Measurements from ENCODE around the gene PATZ1.
"Not testable (repeated sequence)": the region's sequence is repeated elsewhere in the genome, so short reads cannot be mapped to it uniquely, and the experiment has no call there.

PATZ1 gene, protein sequence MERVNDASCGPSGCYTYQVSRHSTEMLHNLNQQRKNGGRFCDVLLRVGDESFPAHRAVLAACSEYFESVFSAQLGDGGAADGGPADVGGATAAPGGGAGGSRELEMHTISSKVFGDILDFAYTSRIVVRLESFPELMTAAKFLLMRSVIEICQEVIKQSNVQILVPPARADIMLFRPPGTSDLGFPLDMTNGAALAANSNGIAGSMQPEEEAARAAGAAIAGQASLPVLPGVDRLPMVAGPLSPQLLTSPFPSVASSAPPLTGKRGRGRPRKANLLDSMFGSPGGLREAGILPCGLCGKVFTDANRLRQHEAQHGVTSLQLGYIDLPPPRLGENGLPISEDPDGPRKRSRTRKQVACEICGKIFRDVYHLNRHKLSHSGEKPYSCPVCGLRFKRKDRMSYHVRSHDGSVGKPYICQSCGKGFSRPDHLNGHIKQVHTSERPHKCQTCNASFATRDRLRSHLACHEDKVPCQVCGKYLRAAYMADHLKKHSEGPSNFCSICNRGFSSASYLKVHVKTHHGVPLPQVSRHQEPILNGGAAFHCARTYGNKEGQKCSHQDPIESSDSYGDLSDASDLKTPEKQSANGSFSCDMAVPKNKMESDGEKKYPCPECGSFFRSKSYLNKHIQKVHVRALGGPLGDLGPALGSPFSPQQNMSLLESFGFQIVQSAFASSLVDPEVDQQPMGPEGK

DNA sequence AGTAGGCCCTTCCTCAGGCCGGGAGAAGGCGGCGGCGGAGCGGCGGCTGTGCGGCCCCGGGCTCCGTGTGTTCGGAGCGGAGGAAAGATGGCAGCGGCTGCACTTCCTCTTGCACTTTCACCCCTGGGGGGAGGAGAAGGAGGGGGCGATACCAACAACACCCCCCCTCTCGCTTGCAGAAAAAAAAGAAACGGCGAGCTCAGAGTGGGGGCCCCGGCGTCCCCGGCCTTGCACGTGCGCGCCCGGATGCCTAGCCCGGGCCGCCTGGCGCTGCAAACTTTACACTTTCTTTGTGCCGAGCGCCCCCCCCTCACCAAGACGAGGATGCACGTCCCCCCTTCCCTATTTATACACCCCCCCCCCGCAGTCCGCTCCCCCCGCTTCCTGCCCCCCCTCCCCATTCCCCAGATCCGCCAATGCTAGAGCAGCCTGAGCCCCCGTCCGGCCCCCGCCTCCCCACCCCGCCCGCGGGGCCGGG, at the start of gene PATZ1:
TSS of gene PATZ1 (minus strand) at position 92 of the 478 bp plus-strand sequence. CDS start 744 bp downstream, outside the sequence.
- peak; percentile 78 for DNase-seq (ENCODE audit: low spot score)

DNA sequence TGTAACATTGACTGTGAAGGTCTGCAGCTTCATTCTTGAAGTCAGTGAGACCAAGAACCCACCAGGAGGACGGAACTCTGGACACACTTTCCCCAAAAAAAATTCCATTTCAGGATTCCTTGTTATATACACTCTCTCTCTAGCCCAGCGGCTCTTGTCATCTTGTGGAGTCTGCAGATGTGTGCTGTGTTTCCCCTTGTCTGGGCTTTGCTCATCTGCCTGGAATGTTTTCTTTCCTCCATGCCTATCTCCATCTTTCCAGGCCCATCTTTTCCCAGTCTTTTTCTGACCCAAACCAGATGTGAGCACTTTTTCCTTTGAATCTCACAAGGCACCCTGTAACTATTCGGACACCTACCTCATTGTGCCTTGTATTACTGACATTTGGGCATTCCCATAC, 48.2 kb upstream of the PATZ1 start:
- no peak for DNase-seq (ENCODE audit: low spot score)

DNA sequence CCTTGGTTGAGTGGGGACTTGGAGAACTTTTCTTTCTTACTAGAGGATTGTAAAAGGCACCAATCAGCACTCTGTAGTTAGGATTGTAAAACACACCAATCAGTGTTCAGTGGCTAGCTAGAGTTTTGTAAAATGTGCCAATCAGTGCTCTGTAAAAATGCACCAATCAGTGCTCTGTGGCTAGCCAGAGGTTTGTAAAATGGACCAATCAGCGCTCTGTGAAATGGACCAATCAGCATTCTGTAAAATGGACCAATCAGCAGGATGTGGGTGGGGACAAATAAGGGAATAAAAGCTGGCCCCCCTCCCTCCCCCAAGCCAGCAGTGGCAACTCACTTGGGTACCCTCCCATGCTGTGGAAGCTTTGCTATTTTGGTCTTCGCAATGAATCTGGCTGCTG, 47.7 kb upstream of the PATZ1 start:
- no peak for DNase-seq (ENCODE audit: low spot score)

DNA sequence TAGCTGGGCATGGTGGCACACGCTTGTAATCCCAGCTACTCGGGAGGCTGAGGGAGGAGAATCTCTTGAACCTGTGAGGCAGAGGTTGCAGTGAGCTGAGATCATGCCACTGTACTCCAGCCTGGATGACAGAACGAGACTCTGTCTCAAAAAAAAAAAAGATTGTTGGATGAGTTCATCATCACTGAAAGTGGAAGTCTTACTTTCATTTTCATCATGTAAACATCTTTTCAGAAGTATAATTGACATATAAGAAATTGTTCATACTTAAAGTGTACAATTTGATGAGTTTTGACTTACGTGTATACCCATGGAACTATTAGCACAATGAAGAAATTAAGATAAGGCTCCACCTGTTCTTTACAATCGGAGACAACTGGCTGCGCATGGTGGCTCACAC, 32.5 kb upstream of the PATZ1 start:
- not testable (repeated sequence) for DNase-seq (ENCODE audit: low spot score)

DNA sequence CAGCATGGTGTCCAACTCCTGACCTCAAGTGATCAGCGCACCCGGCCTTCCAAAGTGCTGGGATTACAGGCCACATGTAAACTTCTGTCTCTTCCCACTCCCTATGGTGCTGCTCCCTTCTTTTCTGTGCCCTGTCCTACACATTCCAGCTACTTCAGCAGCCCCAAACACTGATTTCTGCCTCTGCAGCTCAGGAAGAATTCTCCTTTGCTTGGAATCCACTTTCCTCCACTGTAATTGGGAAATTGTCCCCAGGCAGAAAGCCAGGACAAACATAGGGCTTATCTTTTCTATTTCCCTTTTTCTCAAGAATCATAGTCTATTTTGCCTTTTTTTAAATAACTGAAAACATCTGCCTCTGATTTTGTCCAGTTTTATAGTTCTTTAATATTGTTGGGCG, 32.0 kb upstream of the PATZ1 start:
- DNase-seq (ENCODE audit: low spot score) = no peak

DNA sequence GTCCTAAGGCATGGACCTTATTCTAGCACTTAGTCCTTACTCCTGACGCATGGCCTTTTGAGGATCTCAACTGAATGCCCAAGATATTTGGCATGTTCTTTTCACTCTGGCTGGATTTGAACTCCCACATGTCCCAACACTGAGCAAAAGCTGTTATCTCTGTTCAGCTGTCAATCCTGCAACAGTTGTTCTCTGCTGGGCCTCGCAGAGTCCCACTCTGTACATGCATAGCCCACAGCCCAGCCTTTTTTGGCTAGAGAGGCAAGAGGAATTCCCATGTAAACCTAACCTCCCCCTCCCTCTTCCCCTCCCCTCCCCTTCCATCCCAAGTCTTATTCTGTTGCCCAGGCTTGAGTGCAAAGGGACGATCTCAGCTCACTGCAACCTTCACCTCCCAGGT, 31.5 kb upstream of the PATZ1 start:
- DNase-seq (ENCODE audit: low spot score) = no peak

DNA sequence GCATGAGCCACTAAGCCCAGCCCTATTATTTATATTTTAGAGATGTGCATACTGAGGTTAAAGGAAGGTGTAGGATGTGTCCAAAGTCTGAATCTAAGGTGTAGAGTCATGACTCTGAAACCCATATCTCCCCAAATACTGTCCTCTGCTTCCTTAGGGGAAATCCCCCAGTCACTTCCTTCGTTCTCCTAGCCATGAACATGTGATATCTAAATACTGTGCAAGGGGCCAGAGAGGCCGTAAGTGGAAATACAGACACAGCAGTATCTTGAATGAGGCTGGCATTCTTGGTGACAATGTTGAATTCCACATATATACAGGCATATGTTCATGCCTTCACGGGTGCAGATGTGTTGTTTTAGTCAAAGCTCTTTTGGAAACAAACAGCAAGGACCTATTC, 21.3 kb upstream of the PATZ1 start:
- DNase-seq (ENCODE audit: low spot score) = no peak

DNA sequence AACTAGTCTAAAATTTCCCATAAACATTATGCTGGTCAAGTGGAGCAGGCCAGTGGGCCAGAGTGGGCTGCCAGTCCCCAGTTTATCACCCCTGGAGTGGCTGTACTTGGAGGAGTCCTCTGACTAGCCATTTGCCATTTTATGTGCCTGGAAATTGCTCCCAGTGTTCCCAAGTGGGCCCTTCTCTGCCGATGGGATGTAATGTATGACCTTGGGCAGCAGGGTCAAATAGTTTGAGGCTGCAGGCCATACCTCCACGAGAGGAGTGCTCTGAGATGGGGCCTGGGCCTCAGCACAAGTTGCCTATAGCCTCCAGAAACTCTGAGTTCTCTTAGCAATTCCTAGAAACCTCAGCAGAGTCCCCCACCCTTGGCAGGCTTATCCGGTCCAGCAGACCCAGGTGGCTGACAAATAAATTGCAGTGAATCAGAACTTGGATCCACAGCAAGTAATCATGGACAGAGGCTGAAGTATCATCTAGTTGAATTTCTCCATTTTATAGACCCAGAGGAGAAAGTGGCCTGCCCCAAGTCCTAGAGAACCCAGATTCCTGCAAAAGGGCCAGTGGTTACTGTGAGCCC, 17.8 kb upstream of the PATZ1 start:
- DNase-seq (ENCODE audit: low spot score) = no peak

DNA sequence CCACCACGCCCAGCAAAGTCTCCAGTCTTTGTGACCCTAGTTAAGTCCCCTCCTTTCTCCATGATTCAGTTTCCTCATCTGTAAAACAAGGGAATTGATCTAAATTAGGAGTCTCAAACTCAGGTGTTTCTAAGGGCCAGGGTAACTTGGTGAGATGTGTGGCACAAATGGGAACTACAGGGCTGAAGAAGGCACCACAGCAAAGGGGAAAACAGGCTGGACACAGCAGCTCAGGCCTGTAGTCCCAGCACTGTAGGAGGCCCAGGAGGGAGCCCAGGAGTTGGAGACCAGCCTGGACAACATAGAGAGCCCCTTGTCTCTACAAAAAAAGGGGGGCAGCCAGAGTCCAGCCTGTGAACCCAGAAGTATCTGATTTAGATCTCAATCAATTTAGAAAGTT, 15.6 kb upstream of the PATZ1 start:
- no peak for DNase-seq (ENCODE audit: low spot score)

DNA sequence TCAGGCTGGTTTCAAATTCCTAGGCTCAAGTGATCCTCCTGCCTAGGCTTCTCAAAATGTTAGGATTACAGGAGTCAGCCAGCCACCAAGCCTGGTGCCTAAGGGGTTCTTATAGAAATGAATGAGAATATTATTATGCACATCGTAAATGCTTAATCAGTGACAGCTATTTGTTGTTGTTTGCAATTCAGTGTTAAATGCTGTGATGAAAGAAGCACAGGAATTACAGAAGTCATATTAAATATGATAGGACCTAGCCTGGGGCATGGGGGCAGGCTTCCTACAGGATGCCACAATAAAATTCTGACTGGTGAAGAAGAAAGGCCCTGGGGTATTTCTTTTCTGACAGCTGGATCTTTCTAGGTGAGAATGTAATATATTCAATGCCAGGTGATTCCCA, 13.9 kb upstream of the PATZ1 start:
- no peak for DNase-seq (ENCODE audit: low spot score)

DNA sequence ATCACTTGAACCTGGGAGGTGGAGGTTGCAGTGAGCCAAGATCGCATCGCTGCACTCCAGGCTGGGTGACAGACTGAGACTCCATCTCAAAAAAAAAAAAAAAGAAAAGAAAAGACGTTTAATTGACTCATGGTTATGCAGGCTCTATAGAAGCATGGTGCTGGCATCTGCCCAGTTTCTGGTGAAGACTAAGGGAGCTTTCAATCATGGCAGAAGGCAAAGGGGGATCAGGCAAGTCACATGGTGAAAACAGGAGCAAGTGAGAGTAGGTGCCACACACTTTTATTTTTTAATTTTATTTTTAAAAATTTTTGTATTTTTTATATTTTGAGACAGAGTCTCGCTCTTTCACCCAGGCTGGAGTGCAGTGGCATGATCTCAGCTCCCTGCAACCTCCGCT, 8.4 kb upstream of the PATZ1 start:
- no peak for DNase-seq (ENCODE audit: low spot score)

DNA sequence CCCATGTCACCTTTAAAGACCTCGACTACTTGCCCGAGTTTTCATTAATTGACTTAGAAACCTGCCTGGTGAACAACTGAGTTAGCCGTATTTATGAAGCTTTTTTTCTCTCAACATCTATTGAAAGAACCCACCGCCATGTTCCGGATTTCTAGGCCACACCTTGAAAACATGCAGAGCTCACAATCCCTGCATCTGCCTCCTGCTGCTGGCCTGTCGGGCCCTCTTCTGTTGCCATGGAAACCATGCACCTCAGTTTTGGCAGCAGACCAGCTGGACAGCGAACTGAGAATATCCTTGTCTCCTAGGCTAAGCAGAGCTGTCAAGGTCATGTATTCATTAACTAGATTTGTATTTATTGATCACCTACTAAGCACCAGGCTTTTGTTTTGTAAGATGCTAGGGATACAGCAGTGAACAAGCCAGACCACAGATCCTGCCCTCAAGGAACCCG, 4.3 kb upstream of the PATZ1 start:
- DNase-seq (ENCODE audit: low spot score) = peak; percentile 79

DNA sequence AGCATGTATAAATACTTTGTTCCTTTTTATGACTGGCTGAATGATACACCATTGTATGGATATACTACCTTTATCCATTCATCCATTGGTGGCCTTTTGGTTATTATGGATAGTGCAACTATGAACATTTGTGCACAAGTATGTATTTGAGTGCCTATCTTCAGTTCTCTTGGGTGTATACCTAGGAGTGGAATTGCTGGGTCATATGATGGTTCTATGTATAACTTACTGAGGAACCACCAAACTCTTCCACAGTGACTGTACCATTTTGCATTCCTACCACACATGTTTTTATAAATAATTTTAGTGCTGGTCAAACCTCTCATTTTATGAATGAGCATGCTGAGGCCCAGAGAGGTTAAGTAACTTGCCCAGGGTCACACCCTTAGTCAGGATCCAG, 3.8 kb upstream of the PATZ1 start:
- no peak for DNase-seq (ENCODE audit: low spot score)

DNA sequence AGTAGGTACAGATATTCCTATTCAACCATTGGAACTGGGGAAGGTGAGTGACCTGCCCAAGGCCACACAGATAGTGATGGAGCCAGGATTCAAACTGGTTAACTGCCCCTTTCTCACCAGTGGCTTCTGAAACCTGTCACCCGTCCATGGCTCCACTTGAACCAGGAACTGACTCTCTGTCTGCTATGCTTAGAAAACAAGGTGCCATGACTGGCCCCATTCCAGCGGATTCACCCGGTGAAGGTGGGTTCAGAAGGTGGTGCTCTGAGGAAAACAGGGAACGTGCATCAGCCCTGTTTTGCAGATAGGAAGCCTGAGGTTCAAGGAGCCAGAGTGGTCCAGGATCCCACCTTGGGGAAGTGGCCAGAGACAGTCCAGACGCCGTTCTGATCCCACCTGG, 2.6 kb upstream of the PATZ1 start:
- DNase-seq (ENCODE audit: low spot score) = no peak

DNA sequence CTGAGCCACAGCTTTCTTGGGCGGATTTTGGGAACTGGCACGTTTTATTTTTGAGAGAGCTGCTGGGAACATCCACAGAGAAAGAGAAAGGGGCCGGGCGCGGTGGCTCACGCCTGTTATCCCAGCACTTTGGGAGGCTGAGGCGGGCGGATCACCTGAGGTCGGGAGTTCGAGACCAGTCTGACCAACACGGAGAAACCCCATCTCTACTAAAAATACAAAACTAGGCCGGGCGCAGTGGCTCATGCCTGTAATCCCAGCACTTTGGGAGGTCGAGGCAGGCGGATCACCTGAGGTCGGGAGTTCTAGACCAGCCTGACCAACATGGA, 1.8 kb upstream of the PATZ1 start:
- not testable (repeated sequence) for DNase-seq (ENCODE audit: low spot score)

DNA sequence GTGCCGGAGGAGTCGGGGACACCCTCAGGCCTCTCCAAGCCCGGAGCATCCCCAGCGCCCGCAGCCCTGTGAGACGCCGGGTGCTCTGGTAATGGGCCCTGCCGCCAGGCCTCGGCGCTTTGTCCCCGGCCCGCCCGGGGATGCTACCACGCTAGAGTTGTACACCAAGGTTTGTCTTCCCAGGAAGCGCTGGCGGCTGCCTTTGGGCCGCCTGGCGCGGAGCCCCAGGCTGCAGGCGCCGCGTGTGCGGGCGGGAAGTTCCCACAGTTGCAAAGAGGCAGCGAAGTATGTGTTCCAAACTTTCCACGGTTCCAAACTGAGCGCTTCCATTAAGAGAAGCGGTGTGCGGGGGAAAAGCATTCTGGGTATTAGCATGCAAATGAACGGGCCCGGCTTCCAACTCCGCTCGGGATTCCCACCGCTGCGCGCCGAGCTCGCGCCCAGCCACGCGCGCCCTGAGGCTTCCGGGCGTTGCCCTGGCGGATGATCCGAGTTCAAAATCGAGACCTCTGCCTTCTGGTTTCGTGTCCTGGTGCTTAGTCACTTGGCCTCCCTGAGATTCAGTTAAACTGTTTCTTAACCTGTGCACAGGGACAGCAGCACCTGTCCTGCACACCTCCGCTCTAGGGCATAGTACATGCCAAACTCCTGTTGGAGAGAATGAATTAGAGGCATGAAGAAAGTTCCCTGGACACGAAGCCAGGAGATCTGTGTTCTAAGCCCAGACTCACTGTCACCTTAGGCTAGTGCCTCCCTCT, 1.3 kb upstream of the PATZ1 start:
- peak; percentile 56 for DNase-seq (ENCODE audit: low spot score)

DNA sequence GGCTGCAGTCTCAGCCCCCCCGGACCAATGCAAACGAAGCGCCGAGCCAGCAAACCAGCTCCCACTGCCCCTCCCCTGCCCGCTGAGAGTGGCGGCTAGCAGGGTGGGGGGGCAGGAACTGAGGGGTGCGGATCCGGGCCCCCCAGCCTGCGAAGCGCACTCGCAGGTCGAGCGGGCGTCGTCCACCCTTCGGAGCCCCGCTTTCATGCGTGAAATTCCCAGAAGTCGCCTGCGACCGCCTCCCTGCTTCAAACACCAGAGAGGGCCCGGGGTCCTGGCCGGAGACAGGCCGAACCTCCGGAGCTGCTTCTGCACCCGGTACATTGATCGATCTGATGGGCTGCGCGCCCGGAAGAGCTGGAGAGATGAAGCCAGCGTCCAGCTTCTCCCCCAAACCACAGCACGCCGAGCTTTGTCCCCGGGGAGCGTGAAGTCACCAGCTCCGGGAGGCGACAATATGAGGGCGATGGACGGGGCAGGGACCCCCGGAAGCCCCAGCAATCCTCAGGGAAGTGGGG, 646 bp upstream of the PATZ1 start:
- DNase-seq (ENCODE audit: low spot score) = peak; percentile 73

DNA sequence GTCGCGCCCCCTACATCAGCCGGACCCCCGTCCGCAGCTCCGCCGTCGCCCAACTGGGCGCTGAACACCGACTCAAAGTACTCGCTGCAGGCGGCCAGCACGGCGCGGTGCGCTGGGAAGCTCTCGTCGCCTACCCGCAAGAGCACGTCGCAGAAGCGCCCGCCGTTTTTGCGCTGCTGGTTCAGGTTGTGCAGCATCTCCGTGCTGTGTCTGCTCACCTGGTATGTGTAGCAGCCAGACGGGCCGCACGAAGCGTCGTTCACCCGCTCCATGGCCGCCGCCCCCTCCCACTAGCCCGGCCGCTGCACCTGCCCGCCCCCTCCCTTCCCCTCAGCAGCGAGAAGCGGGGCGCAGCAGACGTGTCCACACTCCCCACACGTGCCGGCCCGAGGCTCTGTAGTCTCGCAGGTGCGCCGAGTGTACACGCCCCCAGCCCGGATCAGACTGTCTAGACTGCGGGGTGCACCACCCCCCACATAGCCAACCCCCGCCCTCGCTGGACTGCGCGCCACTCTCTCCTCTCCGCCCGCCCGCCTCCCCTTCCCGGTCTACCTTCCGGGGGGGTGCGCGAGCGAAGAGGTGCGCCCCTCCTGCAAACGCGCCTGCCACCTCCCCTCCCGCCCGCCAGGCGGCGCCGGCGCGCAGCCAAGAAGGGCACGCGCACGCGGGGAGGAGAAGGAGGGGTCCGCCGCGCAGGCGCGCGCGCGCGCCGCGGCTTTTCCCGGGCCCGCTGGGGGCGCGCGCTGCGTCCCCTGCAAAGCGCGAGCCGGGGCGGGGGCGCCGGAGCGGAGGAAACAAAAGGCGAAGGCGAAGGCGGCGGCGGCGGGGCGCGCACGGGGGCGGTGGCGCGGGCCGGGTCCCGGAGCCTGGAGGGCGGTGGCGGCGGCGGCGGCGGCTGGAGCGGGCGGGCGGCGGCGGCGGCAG, 553 bp downstream of the PATZ1 start:
- DNase-seq (ENCODE audit: low spot score) = peak; percentile 95

DNA sequence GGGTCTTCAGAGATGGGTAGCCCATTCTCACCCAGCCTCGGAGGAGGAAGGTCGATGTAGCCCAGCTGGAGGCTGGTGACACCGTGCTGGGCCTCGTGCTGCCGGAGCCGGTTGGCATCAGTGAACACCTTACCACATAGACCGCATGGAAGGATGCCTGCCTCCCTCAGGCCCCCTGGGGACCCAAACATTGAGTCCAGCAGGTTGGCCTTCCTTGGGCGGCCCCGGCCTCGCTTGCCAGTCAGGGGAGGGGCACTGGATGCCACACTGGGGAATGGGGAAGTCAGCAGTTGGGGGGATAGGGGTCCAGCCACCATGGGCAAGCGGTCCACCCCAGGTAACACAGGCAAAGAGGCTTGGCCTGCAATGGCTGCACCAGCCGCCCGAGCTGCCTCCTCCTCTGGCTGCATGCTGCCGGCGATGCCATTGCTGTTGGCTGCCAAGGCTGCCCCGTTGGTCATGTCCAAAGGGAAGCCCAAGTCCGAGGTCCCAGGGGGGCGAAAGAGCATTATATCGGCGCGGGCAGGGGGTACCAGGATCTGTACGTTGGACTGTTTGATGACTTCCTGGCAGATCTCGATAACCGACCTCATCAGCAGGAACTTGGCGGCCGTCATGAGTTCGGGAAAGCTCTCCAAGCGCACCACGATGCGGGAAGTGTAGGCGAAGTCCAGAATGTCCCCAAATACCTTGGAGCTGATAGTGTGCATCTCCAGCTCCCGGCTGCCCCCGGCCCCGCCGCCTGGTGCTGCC, 1.4 kb downstream of the PATZ1 start:
- DNase-seq (ENCODE audit: low spot score) = no peak

DNA sequence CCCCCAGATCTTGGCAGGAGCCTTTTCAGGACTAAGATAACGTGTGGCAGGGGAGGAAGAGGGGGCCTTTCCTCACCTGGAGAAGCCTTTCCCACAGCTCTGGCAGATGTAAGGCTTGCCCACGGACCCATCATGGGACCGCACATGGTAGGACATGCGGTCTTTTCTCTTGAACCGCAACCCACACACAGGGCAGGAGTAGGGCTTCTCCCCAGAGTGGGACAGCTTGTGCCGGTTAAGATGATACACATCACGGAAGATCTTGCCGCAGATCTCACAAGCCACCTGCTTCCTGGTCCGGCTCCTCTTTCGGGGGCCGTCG, 1.9 kb downstream of the PATZ1 start:
- DNase-seq (ENCODE audit: low spot score) = no peak
